Gastrocnemius medialis (tissue), 4 donors: ENCODE measurements around the gene PURA. TPM values are rescaled to one million over a fixed set of nuclear protein-coding genes. Genes with fewer than 3 reads are reported as not detected.

ENCODE experiments used
- ATAC-seq, 2 donors: fragments of 150-250 bp; one replicate each; pipeline ENCODE4 v1.9.1; 2016
- DNase-seq, 2 donors: peaks; one replicate each; pipeline ENCODE4 v3.0.0-alpha.2; 2019
- H3K27ac ChIP-seq, 4 donors: fragments of 200-600 bp; sonication (generic); 1 replicate in 1 of 4; 2 replicates in 3 of 4; pipeline ENCODE4 v1.5.1; 2016 to 2018; ENCODE audit warnings: mild to moderate bottlenecking in 2 of 4, moderate library complexity in 1 of 4
- H3K27me3 ChIP-seq, 3 donors: fragments of 200-600 bp; sonication (generic) in 2 of 3; 1 replicate in 1 of 3; 2 replicates in 2 of 3; pipeline versions ENCODE4 v1.5.1 to v1.6.0; 2016 to 2019; ENCODE audit warnings: mild to moderate bottlenecking in 1 of 3, moderate library complexity in 1 of 3
- H3K36me3 ChIP-seq, 2 donors: fragments of 200-600 bp; sonication (generic) in 1 of 2; one replicate each; pipeline ENCODE4 v1.5.1; 2017 to 2018
- H3K4me1 ChIP-seq, 2 donors: fragments of 200-600 bp; sonication (generic) in 1 of 2; one replicate each; pipeline ENCODE4 v1.5.1; 2016 to 2017; ENCODE audit warnings: mild to moderate bottlenecking in 2 of 2
- H3K4me3 ChIP-seq, 4 donors: fragments of 200-600 bp; sonication (generic) in 3 of 4; 1 replicate in 1 of 4; 2 replicates in 3 of 4; pipeline ENCODE4 v1.5.1; 2016 to 2019; ENCODE audit warnings: mild to moderate bottlenecking in 2 of 4
- H3K9me3 ChIP-seq, 3 donors: fragments of 200-600 bp; sonication (generic) in 2 of 3; 1 replicate in 1 of 3; 2 replicates in 2 of 3; pipeline ENCODE4 v1.5.1; 2016 to 2019
- CTCF ChIP-seq, 5 experiments: fragments of 450-650 bp in 3 of 5; fragments of 200-600 bp in 2 of 5; sonication (generic) in 2 of 5; IDR thresholded peaks in 4 of 5; conservative IDR thresholded peaks in 1 of 5; 1 replicate in 4 of 5; 2 replicates in 1 of 5; pipeline ENCODE4 v1.5.1; 2016 to 2019; ENCODE audit warnings: antibody characterized with exemption in 5 of 5, mild to moderate bottlenecking in 3 of 5, moderate library complexity in 3 of 5
- POLR2A ChIP-seq, 2 donors: fragments of 450-650 bp; IDR thresholded peaks; one replicate each; pipeline ENCODE4 v1.6.1; 2017; ENCODE audit warnings: antibody characterized with exemption in 2 of 2, mild to moderate bottlenecking in 2 of 2, moderate library complexity in 2 of 2
- in situ Hi-C, 4 donors: fragments of 200-750 bp; cut with MboI; loops; one replicate each; pipeline versions ENCODE4 v1.15.0 to v1.8.0; 2017; ENCODE audit warnings: low sequenced_read_pairs in 4 of 4
- intact Hi-C: fragments of 100-400 bp; cut with DNase I; formaldehyde crosslinking; loops from one replicate; pipeline ENCODE4 v1.15.1; 2023; ENCODE audit warnings: low total_unique reads
- total RNA-seq, 4 donors: library from RNA; depleted of rRNA; stranded (reverse); fragments of >200 nt; gene quantifications; one replicate each; pipeline versions ENCODE4 v1.1.0 to v1.2.3, GENCODE V29; 2016

The PURA gene
- total RNA-seq, 4 donors from 2014 or later = 13.6 to 20.6 (median 16.5) TPM

- intact Hi-C loops (no loop called here), in situ Hi-C loops (loop anchor here in 1 of 4 donors (10.0 kb wide), 1 partner anchor 49 kb away; no protein-coding TSS in a partner anchor)
- Histone ChIP-seq H3K27ac (no peak overlapping the region), H3K27me3 (no peaks in the 10 kb centered on the region), H3K4me1 (peaks cover 26 to 28% of the 10 kb centered on the region in 2 donors), H3K4me3 (no peak overlapping the region), H3K36me3 (no peaks in the 10 kb centered on the region), H3K9me3 (no peaks in the 10 kb centered on the region)
- TF ChIP-seq CTCF (IDR thresholded peaks at IDR 0.05 in 4 of 5, conservative IDR thresholded peaks at IDR 0.05 in 1 of 5) = no peak
- no peak for TF ChIP-seq POLR2A (IDR thresholded peaks at IDR 0.05)
- ATAC-seq (no peak), DNase-seq (no peak)
Observed at GRCh38 chr5:140133514-140134167, 19.7 kb downstream of the PURA start.

GRCh38 chr5:140134277-140134935 is 20.5 kb downstream of the PURA start:
- no peaks in the 10 kb centered on the region for H3K36me3 ChIP-seq
- no peak for ATAC-seq
- in situ Hi-C loops = loop anchor here in 1 of 4 donors (10.0 kb wide), 1 partner anchor 50 kb away; no protein-coding TSS in a partner anchor

GRCh38 chr5:140135127-140135526 is 21.2 kb downstream of the PURA start:
- no peak overlapping the region for H3K4me3 ChIP-seq
- H3K4me1 ChIP-seq = peaks cover 26 to 28% of the 10 kb centered on the region in 2 donors
- in situ Hi-C loops (loop anchor here in 1 of 4 donors (10.0 kb wide), 1 partner anchor 50 kb away; no protein-coding TSS in a partner anchor), intact Hi-C loops (no loop called here)
- no peaks in the 10 kb centered on the region for H3K27me3 ChIP-seq
- H3K27ac ChIP-seq = no peak overlapping the region
- H3K36me3 ChIP-seq = no peaks in the 10 kb centered on the region
- no peaks in the 10 kb centered on the region for H3K9me3 ChIP-seq
- no peak for DNase-seq
- no peak for ATAC-seq
- TF ChIP-seq POLR2A (IDR thresholded peaks at IDR 0.05) (no peak), CTCF (IDR thresholded peaks at IDR 0.05 in 4 of 5, conservative IDR thresholded peaks at IDR 0.05 in 1 of 5) (no peak)

More at GRCh38 chr5:140134277-140134935, 20.5 kb downstream of the PURA start:
- no peak for DNase-seq
- Histone ChIP-seq H3K27ac (no peak overlapping the region), H3K4me1 (peaks cover 26 to 28% of the 10 kb centered on the region in 2 donors), H3K9me3 (no peaks in the 10 kb centered on the region), H3K4me3 (no peak overlapping the region), H3K27me3 (no peaks in the 10 kb centered on the region)
- intact Hi-C loops = no loop called here
- TF ChIP-seq CTCF (IDR thresholded peaks at IDR 0.05 in 4 of 5, conservative IDR thresholded peaks at IDR 0.05 in 1 of 5) (no peak), POLR2A (IDR thresholded peaks at IDR 0.05) (no peak)

GRCh38 chr5:140136624-140137023 is 22.7 kb downstream of the PURA start:
- Histone ChIP-seq H3K9me3 (no peaks in the 10 kb centered on the region), H3K4me1 (peaks cover 28 to 33% of the 10 kb centered on the region in 2 donors), H3K4me3 (no peak overlapping the region), H3K36me3 (no peaks in the 10 kb centered on the region), H3K27ac (no peak overlapping the region), H3K27me3 (no peaks in the 10 kb centered on the region)
- in situ Hi-C loops = loop anchor here in 1 of 4 donors (10.0 kb wide), 1 partner anchor 52 kb away; no protein-coding TSS in a partner anchor
- intact Hi-C loops = no loop called here
- DNase-seq = no peak
- no peak for ATAC-seq
- TF ChIP-seq CTCF (IDR thresholded peaks at IDR 0.05 in 4 of 5, conservative IDR thresholded peaks at IDR 0.05 in 1 of 5) (no peak), POLR2A (IDR thresholded peaks at IDR 0.05) (no peak)
